Peyer's patch (tissue), 4 donors: ENCODE measurements around the gene MRAS. TPM values are rescaled to one million over a fixed set of nuclear protein-coding genes. Genes with fewer than 3 reads are reported as not detected.
A peak's percentile ranks its signal among the peaks of the same experiment; 100 is the strongest.

Source experiments
- DNase-seq, 3 donors: peaks; one replicate each; pipeline ENCODE4 v3.0.0-alpha.2; 2017 to 2019
- H3K27ac ChIP-seq, 4 donors: fragments of 200-600 bp; sonication (generic); one replicate each; pipeline ENCODE4 v1.5.1; 2016 to 2019
- H3K27me3 ChIP-seq, 2 donors: fragments of 200-600 bp; sonication (generic); one replicate each; pipeline ENCODE4 v1.5.1; 2019
- H3K36me3 ChIP-seq, 3 donors: fragments of 200-600 bp; sonication (generic); one replicate each; pipeline ENCODE4 v1.5.1; 2016 to 2019
- H3K4me1 ChIP-seq, 4 donors: fragments of 200-600 bp; sonication (generic); one replicate each; pipeline ENCODE4 v1.5.1; 2016 to 2019
- H3K4me3 ChIP-seq, 4 donors: fragments of 200-600 bp; sonication (generic); 1 replicate in 3 of 4; 2 replicates in 1 of 4; pipeline ENCODE4 v1.5.1; 2016 to 2019; ENCODE audit warnings: mild to moderate bottlenecking in 1 of 4
- H3K9me3 ChIP-seq, 4 donors: fragments of 200-600 bp; sonication (generic); one replicate each; pipeline ENCODE4 v1.5.1; 2016 to 2019; ENCODE audit warnings: mild to moderate bottlenecking in 1 of 4
- POLR2A ChIP-seq, 2 donors: fragments of 450-650 bp; IDR thresholded peaks; one replicate each; pipeline ENCODE4 v1.5.1; 2017; ENCODE audit warnings: antibody characterized with exemption in 2 of 2, mild to moderate bottlenecking in 2 of 2, moderate library complexity in 2 of 2
- total RNA-seq, 4 donors: library from RNA; depleted of rRNA; stranded (reverse); fragments of >200 nt; gene quantifications; one replicate each; pipeline ENCODE4 v1.1.0, GENCODE V29; 2016
- TF ChIP-seq, protein P1 (sequence below), 6 experiments: fragments of 450-650 bp in 4 of 6; fragments of 200-600 bp in 2 of 6; sonication (generic) in 1 of 6; IDR thresholded peaks; one replicate each; pipeline ENCODE4 v1.5.1; 2017 to 2019; ENCODE audit warnings: antibody characterized with exemption in 6 of 6, mild to moderate bottlenecking in 3 of 6, moderate library complexity in 1 of 6

The MRAS gene
- total RNA-seq, 4 donors from 2014 or later = 1.2 to 7.4 (median 3.0) TPM

DNA sequence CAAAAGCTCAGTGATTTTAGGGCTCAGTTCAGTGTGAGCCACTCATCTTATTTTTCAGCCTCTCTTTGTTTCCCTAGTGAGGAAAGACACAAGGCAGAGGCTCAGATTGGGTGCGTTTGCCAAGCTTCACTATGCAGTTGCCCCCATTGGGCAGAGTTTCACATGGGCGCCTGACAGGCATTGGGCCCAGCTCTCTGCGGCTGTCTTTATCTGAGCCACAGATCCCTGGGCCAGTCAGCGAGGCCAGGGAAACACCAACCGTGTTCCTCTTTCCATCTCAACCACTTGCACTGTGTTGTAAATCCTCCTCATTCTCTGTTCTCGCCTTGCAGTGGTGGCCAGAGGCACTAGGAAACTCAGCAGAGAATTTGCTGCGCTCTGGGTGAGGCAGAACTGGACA is 96.9 kb downstream of the MRAS start:
- no peak overlapping the region for H3K4me3 ChIP-seq
- TF ChIP-seq POLR2A (IDR thresholded peaks at IDR 0.05) = no peak
- TF ChIP-seq, protein P1, sequence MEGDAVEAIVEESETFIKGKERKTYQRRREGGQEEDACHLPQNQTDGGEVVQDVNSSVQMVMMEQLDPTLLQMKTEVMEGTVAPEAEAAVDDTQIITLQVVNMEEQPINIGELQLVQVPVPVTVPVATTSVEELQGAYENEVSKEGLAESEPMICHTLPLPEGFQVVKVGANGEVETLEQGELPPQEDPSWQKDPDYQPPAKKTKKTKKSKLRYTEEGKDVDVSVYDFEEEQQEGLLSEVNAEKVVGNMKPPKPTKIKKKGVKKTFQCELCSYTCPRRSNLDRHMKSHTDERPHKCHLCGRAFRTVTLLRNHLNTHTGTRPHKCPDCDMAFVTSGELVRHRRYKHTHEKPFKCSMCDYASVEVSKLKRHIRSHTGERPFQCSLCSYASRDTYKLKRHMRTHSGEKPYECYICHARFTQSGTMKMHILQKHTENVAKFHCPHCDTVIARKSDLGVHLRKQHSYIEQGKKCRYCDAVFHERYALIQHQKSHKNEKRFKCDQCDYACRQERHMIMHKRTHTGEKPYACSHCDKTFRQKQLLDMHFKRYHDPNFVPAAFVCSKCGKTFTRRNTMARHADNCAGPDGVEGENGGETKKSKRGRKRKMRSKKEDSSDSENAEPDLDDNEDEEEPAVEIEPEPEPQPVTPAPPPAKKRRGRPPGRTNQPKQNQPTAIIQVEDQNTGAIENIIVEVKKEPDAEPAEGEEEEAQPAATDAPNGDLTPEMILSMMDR (IDR thresholded peaks at IDR 0.05) = no peak
- no peaks in the 10 kb centered on the region for H3K27me3 ChIP-seq
- H3K4me1 ChIP-seq = no peaks in the 10 kb centered on the region
- no peaks in the 10 kb centered on the region for H3K9me3 ChIP-seq
- no peak overlapping the region for H3K27ac ChIP-seq
- no peaks in the 10 kb centered on the region for H3K36me3 ChIP-seq
- no peak for DNase-seq

DNA sequence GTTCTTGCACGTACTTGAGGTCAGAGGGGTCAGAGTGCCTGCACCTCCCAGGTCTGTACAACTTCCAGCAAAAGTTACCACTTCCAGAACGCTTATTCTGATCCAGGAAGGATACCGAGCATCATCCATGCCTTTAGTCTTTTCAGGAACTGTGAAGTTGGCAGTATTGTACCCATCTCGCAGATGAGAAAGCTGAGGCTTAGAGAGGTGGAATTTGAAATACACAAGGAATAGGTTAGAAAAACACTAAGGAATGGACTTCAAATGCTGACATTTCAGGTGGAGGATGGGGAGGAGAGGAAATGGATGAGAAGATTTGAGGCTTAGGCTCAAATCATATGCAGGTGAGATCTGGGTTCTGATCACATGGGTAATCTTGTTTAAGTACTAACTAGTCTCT is 97.3 kb downstream of the MRAS start:
- no peak overlapping the region for H3K4me3 ChIP-seq
- no peaks in the 10 kb centered on the region for H3K9me3 ChIP-seq
- TF ChIP-seq, protein P1 (IDR thresholded peaks at IDR 0.05) = no peak
- TF ChIP-seq POLR2A (IDR thresholded peaks at IDR 0.05) = no peak

DNA sequence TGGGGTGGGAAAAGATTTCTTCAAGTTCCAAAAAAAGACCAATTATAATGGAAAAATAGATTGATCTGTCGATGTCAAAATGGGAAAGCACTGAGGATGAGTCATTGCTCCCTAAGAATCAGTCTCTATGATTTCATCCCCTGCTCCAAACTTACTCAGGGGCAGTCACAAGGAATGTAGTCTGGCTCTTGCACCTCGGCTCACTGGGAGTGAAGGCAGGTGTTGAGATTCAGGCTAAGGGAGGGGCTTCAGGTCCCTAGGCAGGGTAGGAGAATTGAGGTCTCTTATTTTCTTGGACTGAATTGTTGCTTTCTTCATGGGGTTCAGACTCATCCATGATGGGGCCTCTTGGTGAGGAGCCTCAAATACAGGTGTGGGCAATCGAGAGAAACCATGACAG is 100.3 kb downstream of the MRAS start:
- TF ChIP-seq, protein P1 (IDR thresholded peaks at IDR 0.05) = no peak
- TF ChIP-seq POLR2A (IDR thresholded peaks at IDR 0.05) = no peak
- Histone ChIP-seq H3K36me3 (no peaks in the 10 kb centered on the region), H3K4me3 (no peak overlapping the region), H3K4me1 (no peaks in the 10 kb centered on the region), H3K27me3 (no peaks in the 10 kb centered on the region), H3K9me3 (no peaks in the 10 kb centered on the region), H3K27ac (no peak overlapping the region)
- DNase-seq = no peak

More for the DNA sequence above, 97.3 kb downstream of the MRAS start:
- no peak for DNase-seq
- no peaks in the 10 kb centered on the region for H3K36me3 ChIP-seq
- H3K4me1 ChIP-seq = no peaks in the 10 kb centered on the region
- H3K27ac ChIP-seq = no peak overlapping the region
- no peaks in the 10 kb centered on the region for H3K27me3 ChIP-seq

DNA sequence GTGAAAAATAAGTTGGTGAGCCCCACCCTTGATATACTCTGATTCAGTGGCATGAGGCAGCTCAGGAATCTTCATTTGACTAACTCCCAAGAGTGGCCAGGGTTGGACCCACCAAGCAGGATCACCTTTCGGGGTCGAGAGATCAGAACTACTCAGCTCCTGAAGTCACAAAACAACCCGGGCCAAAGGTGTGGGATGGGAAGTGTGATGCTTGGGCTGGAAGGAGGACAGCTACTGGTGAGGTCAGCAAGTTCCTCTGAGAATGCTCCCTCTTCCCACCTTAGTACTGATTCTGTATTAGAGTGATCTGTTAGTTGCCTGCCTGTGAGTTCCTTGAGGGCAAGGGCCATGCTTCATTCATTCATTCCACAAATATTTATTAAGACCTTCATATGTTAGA is 101.1 kb downstream of the MRAS start:
- Histone ChIP-seq H3K4me1 (no peaks in the 10 kb centered on the region), H3K9me3 (no peaks in the 10 kb centered on the region), H3K27ac (no peak overlapping the region), H3K27me3 (no peaks in the 10 kb centered on the region), H3K4me3 (no peak overlapping the region), H3K36me3 (no peaks in the 10 kb centered on the region)
- DNase-seq = no peak
- no peak for TF ChIP-seq POLR2A (IDR thresholded peaks at IDR 0.05)
- TF ChIP-seq, protein P1 (IDR thresholded peaks at IDR 0.05) = no peak

DNA sequence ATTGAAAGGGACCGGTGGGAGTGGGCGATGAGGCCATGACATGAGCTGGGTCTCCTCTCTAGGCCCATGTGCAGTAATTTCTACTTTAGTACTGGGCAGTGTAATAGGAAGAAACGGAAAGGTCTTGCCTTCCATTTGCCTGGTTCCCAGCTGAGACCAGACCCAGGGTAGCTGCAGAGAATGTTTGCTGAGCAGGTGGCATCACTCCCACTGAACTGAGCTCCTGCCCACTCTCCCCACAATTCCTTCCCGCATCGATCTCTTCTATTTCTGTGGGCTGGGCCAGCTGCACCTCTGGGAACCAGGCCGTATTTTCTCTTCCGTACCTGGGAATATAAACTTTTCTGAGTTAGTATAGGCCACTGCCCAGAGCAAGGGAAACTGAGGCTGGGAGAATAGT is 101.8 kb downstream of the MRAS start:
- TF ChIP-seq, protein P1 (IDR thresholded peaks at IDR 0.05) = no peak
- no peak for TF ChIP-seq POLR2A (IDR thresholded peaks at IDR 0.05)
- no peak overlapping the region for H3K27ac ChIP-seq
- no peak overlapping the region for H3K4me3 ChIP-seq
- peak in 1 of 3 donors; percentile 11 for DNase-seq
- no peaks in the 10 kb centered on the region for H3K36me3 ChIP-seq
- H3K4me1 ChIP-seq = no peaks in the 10 kb centered on the region
- H3K27me3 ChIP-seq = no peaks in the 10 kb centered on the region
- no peaks in the 10 kb centered on the region for H3K9me3 ChIP-seq
